GM18498 (cell line): Measurements from ENCODE around the gene MCU.
"Not testable (repeated sequence)": the region's sequence is repeated elsewhere in the genome, so short reads cannot be mapped to it uniquely, and the experiment has no call there.

Experiments used
- ATAC-seq: cut with Tn5 transposase; IDR thresholded peaks from one replicate; pipeline ENCODE4 v1.9.1; 2021; ENCODE audit warnings: mild to moderate bottlenecking, moderate library complexity; ENCODE audit not compliant: unreplicated experiment

The MCU gene

GRCh38 chr10:72893136-72893798 is 201.3 kb downstream of the MCU start, which contains the start of gene OIT3:
Gene OIT3, plus strand, starts transcription at chr10:72893739. Its CDS starts 60 bp downstream, at chr10:72893799.
- ATAC-seq, result no peak

GRCh38 chr10:72895236-72895850 is 203.4 kb downstream of the MCU start:
- ATAC-seq, result no peak

GRCh38 chr10:72898616-72899015 is 206.7 kb downstream of the MCU start:
- ATAC-seq, result no peak

- ATAC-seq, result no peak
These were observed 207.6 kb downstream of the MCU start for GRCh38 chr10:72899545-72899944.

- not testable (repeated sequence) for ATAC-seq
These were observed 212.1 kb downstream of the MCU start for GRCh38 chr10:72903941-72904446.

GRCh38 chr10:72904806-72905205 is 212.9 kb downstream of the MCU start:
- ATAC-seq, result no peak

- ATAC-seq, result no peak
These were observed 214.5 kb downstream of the MCU start for GRCh38 chr10:72906446-72906845.

GRCh38 chr10:72910705-72911104 is 218.8 kb downstream of the MCU start:
- no peak for ATAC-seq

GRCh38 chr10:72911758-72912157 is 219.8 kb downstream of the MCU start:
- ATAC-seq, result no peak

GRCh38 chr10:72912736-72913135 is 220.8 kb downstream of the MCU start:
- ATAC-seq, result no peak

- no peak for ATAC-seq
These were observed 221.3 kb downstream of the MCU start for GRCh38 chr10:72913287-72913686.

GRCh38 chr10:72917201-72917600 is 225.3 kb downstream of the MCU start:
- not testable (repeated sequence) for ATAC-seq

GRCh38 chr10:72917803-72918332 is 225.9 kb downstream of the MCU start:
- not testable (repeated sequence) for ATAC-seq

- no peak for ATAC-seq
These were observed 226.4 kb downstream of the MCU start for GRCh38 chr10:72918352-72918751.

GRCh38 chr10:72921147-72921683 is 229.3 kb downstream of the MCU start:
- ATAC-seq, result not testable (repeated sequence)

GRCh38 chr10:72924351-72924750 is 232.4 kb downstream of the MCU start:
- ATAC-seq, result no peak

GRCh38 chr10:72925951-72926465 is 234.1 kb downstream of the MCU start:
- no peak for ATAC-seq

GRCh38 chr10:72927485-72927884 is 235.5 kb downstream of the MCU start:
- ATAC-seq, result no peak

- ATAC-seq, result no peak
These were observed 236.9 kb downstream of the MCU start for GRCh38 chr10:72928798-72929197.

- no peak for ATAC-seq
These were observed 238.3 kb downstream of the MCU start for GRCh38 chr10:72930276-72930675.

- ATAC-seq, result no peak
These were observed 240.5 kb downstream of the MCU start for GRCh38 chr10:72932259-72933015.
